ENCODE results near the gene KCNJ12.

KCNJ12 gene

DNA sequence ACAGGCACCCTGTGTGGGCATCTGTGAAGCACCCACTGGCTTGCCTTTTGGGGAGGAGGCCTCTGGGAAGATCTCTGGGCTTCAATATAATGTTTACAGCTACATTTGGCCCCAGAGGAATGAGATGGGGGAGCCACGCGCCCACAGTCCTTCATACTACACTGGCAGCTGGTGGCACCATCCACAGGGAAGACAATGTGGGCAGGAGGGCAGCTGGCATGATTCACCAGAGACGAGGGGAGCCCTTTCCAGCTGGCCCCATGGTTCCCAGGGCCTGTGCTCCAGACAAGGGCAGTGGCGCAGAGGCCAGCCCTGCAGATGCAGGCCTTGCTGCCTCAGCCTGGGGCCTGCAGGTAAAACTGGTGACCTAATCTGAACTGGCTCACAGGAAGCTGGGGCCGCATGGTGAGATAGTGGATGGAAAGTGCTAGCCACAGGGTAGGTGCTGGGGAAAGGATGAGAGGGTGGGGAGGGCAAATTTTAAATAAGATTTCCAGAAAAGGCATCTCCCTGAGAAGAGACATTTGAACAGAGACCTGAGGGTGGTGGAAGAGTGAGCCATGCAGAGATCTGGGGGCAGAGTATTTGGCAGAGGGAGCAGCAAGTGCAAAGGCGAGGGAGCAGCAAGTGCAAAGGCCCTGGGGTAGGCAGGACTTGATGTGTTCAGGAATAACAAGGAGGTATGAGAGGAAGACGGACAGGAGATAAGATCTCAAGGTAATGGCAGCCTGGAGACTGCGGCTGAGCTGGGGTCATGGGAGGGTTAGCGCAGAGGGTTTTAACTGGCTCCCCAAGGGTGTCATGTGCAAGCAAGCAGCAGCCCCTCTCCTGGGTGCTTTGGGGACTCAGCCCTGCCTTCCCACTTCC, 12.1 kb upstream of the KCNJ12 start:
- TF ChIP-seq, protein P1, sequence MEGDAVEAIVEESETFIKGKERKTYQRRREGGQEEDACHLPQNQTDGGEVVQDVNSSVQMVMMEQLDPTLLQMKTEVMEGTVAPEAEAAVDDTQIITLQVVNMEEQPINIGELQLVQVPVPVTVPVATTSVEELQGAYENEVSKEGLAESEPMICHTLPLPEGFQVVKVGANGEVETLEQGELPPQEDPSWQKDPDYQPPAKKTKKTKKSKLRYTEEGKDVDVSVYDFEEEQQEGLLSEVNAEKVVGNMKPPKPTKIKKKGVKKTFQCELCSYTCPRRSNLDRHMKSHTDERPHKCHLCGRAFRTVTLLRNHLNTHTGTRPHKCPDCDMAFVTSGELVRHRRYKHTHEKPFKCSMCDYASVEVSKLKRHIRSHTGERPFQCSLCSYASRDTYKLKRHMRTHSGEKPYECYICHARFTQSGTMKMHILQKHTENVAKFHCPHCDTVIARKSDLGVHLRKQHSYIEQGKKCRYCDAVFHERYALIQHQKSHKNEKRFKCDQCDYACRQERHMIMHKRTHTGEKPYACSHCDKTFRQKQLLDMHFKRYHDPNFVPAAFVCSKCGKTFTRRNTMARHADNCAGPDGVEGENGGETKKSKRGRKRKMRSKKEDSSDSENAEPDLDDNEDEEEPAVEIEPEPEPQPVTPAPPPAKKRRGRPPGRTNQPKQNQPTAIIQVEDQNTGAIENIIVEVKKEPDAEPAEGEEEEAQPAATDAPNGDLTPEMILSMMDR (IDR thresholded peaks at IDR 0.05; ENCODE audit: low read depth, low read length, missing control alignments) = no peak
- H3K4me3 ChIP-seq (replicated peaks; ENCODE audit: low read depth, low read length) = no peak overlapping the region
- no peak for DNase-seq (ENCODE audit: extremely low read depth, low read depth)

DNA sequence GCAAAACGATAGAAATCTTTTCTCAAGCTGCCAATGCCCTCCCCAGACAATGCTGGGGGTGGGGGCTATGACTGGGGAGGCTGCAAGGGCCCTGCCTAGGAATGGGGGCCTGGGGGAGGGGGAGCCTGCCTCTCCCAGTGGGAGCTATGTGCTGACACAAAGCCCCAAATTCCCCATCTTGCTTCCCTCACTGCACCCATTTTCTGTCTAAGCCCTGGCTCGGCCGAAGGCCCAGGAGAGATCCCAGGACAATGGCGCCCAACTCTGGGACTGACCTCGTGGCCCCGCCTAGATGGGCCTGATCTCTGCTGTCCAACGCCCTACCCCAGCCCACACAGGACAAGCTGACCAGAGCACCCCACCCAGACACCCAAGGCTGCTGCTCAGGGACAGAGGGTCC, 11.1 kb upstream of the KCNJ12 start:
- TF ChIP-seq, protein P1 (IDR thresholded peaks at IDR 0.05; ENCODE audit: low read depth, low read length, missing control alignments) = no peak
- no peak overlapping the region for H3K4me3 ChIP-seq (replicated peaks; ENCODE audit: low read depth, low read length)
- DNase-seq (ENCODE audit: extremely low read depth, low read depth) = no peak

DNA sequence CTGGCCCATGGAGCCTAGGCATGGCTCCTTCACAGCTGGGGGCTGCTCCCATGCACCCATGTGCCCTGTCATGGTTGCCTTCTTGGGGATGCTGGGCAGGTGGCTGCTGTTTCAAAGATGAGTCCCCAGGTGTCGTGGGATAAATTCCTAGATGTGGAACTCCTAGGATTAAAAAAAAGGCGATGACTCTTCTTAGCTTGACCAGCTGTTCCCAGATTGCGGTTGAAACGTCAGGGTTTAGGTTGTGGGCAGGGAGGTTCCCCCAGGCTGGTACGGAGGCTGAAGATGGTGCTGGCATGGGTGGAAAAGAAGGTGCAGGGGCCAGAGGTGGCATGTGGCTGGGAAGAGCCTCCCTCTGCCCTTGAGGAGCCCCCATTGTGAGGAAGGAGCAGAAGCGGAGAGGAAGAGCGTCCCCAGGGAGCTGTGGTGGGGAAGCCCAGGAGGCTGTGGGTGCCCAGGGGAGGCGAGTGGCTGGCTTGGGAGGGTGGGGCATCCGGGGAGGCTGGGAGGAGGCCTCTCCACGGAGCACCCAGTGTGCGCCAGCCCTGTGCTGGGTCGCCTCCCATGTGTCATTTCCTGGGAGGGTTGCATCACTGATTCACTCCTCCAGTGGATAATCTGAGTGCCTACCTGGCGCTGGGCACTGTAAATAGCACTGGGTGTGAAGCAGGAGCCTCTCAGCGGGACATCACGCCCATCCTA, 7.5 kb upstream of the KCNJ12 start:
- no peak overlapping the region for H3K4me3 ChIP-seq (replicated peaks; ENCODE audit: low read depth, low read length)
- TF ChIP-seq, protein P1 (IDR thresholded peaks at IDR 0.05; ENCODE audit: low read depth, low read length, missing control alignments) = no peak
- no peak for DNase-seq (ENCODE audit: extremely low read depth, low read depth)

DNA sequence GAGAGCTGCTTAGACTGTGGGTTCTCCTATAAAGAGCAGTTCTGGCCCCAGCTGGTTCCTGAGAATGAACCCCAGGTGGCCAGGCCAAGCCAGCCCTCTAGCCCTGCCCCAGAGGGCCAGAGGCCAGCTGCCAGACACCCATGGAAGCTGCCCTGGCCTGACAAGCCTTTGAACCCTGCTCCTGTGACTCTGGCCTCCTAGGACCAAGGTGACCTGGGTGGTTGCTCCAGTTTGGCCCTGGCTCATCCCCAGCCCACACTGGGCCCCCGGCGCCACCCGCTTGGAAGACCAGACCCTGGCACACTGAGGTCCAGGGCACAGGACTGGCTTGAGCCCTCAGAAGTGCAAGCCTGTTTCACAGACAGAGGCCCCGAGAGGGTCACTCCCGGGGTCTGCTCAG, 6.8 kb upstream of the KCNJ12 start:
- DNase-seq (ENCODE audit: extremely low read depth, low read depth) = no peak
- TF ChIP-seq, protein P1 (IDR thresholded peaks at IDR 0.05; ENCODE audit: low read depth, low read length, missing control alignments) = no peak
- no peak overlapping the region for H3K4me3 ChIP-seq (replicated peaks; ENCODE audit: low read depth, low read length)

DNA sequence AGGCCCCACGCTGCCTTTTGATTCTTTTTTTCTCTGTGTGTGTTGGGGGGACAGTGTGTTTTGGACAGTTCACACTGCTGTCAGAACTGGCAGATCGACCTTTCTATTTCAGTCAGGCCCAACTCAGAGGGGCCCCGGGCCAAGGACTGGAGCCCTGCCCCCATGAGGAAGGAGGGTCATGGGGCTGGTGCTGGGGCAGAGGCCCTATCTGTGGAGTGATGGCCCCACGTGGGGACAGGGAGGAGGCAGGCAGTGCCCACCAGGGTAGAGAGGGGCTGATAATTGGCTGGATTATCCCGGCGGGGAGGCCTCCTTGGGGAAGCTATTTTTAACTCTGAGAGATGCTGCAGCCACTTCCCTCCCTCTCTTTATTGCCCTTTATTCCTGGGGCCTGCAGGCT, 5.7 kb upstream of the KCNJ12 start:
- TF ChIP-seq, protein P1 (IDR thresholded peaks at IDR 0.05; ENCODE audit: low read depth, low read length, missing control alignments) = no peak
- H3K4me3 ChIP-seq (replicated peaks; ENCODE audit: low read depth, low read length) = no peak overlapping the region
- DNase-seq (ENCODE audit: extremely low read depth, low read depth) = no peak

DNA sequence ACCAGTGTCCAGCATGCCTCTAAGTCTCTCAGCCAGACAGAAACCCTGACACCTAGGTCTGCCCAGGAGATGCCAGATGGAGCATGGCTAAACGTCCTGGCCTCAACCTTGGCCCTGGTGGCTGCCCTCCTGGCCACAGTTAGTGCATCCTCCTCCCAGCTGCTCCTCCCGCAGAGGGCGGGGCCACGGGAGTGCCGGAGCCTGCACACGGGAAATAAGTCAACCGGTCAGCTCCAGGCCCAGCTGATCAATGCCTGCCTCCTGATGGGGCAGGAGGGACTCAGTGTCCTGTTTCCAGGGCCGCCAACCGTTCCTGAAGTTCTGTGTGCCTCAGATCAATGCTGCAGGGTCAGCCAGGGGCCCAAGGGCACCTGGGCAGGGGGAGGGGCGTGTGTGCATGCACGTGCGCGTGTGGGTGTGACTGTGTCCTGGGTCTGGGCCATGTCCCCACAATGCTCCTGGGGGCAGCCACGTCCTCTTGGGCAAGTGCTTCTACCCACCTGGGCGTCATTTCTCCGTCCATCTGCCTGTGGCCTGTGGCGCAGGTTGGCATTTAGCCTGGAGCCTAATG, 4.6 kb upstream of the KCNJ12 start:
- no peak for DNase-seq (ENCODE audit: extremely low read depth, low read depth)
- TF ChIP-seq, protein P1 (IDR thresholded peaks at IDR 0.05; ENCODE audit: low read depth, low read length, missing control alignments) = no peak

More for the DNA sequence above, 4.6 kb upstream of the KCNJ12 start:
- no peak overlapping the region for H3K4me3 ChIP-seq (replicated peaks; ENCODE audit: low read depth, low read length)

Data from HFF-Myc (cell line).